A673 (cell line): ENCODE measurements around the gene GSC2.

Source experiments
- EZH2 ChIP-seq: fragments of 200-600 bp; sonication (generic); IDR thresholded peaks from 2 replicates; pipeline ENCODE4 v1.6.1; 2017; ENCODE audit warnings: borderline replicate concordance, low read depth, mild to moderate bottlenecking, mixed read lengths, antibody characterized with exemption, low read length; ENCODE audit not compliant: poor library complexity, severe bottlenecking
- TF ChIP-seq, protein P1 (sequence below): fragments of 300-800, 200-600 bp; sonication (generic); conservative IDR thresholded peaks from 2 replicates; pipeline ENCODE4 v1.5.1; 2017; ENCODE audit warnings: low read depth, mild to moderate bottlenecking, antibody characterized with exemption, low read length, moderate library complexity, mixed read lengths

- TF ChIP-seq, protein P1, sequence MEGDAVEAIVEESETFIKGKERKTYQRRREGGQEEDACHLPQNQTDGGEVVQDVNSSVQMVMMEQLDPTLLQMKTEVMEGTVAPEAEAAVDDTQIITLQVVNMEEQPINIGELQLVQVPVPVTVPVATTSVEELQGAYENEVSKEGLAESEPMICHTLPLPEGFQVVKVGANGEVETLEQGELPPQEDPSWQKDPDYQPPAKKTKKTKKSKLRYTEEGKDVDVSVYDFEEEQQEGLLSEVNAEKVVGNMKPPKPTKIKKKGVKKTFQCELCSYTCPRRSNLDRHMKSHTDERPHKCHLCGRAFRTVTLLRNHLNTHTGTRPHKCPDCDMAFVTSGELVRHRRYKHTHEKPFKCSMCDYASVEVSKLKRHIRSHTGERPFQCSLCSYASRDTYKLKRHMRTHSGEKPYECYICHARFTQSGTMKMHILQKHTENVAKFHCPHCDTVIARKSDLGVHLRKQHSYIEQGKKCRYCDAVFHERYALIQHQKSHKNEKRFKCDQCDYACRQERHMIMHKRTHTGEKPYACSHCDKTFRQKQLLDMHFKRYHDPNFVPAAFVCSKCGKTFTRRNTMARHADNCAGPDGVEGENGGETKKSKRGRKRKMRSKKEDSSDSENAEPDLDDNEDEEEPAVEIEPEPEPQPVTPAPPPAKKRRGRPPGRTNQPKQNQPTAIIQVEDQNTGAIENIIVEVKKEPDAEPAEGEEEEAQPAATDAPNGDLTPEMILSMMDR: no peak
- TF ChIP-seq EZH2: no peak
Observed at GRCh38 chr22:19097518-19097917, 52.6 kb downstream of the GSC2 start.
